Left ventricle myocardium inferior (tissue), 1 donor: Measurements from ENCODE around the gene TGFBR3. TPM values are rescaled to one million over a fixed set of nuclear protein-coding genes. Genes with fewer than 3 reads are reported as not detected.

ENCODE experiments used
- DNase-seq: peaks from one replicate; pipeline ENCODE4 v3.0.0-alpha.2; 2020
- H3K27ac ChIP-seq: fragments of 200-600 bp; replicated peaks from 2 replicates; pipeline ENCODE4 v1.8.0; 2021
- H3K27me3 ChIP-seq: fragments of 200-600 bp; 2 replicates; pipeline ENCODE4 v1.8.0; 2021; ENCODE audit warnings: low read depth
- H3K36me3 ChIP-seq: fragments of 200-600 bp; 2 replicates; pipeline ENCODE4 v1.8.0; 2021
- H3K4me1 ChIP-seq: fragments of 200-600 bp; 2 replicates; pipeline ENCODE4 v1.8.0; 2021
- H3K4me3 ChIP-seq: fragments of 200-600 bp; 2 replicates; pipeline ENCODE4 v1.8.0; 2021; ENCODE audit warnings: mild to moderate bottlenecking, moderate library complexity
- H3K9me3 ChIP-seq: fragments of 200-600 bp; replicated peaks from 2 replicates; pipeline ENCODE4 v1.8.0; 2021
- CTCF ChIP-seq: fragments of 200-600 bp; IDR thresholded peaks from 2 replicates; pipeline ENCODE4 v1.8.0; 2021; ENCODE audit warnings: antibody characterized with exemption, mild to moderate bottlenecking, borderline replicate concordance
- intact Hi-C: fragments of 100-400 bp; cut with micrococcal nuclease; formaldehyde crosslinking; loops from one replicate; pipeline ENCODE4 v1.11.0; 2022
- total RNA-seq: library from RNA; stranded (reverse); fragmentation: NEBNext Ultra II Directional; extraction: Animal tissue kit (Norgen Biotek cat#: 25700); gene quantifications from one replicate; pipeline ENCODE4 v1.2.1, GENCODE V29; 2021
- donor health status: DM: no; HTN: yes; CAD: no; lungs with severe emphysema.

The TGFBR3 gene
- total RNA-seq, 1 donor from 2014 or later: 24.6 TPM

- Histone ChIP-seq H3K9me3 (no peaks in the 10 kb centered on the region), H3K36me3 (peaks cover under 1% of the 10 kb centered on the region), H3K27ac (peak overlapping the region; percentile 3), H3K4me3 (no peak overlapping the region), H3K27me3 (no peaks in the 10 kb centered on the region), H3K4me1 (peaks cover 72% of the 10 kb centered on the region)
- no peak for TF ChIP-seq CTCF
- intact Hi-C loops: no loop called here
- DNase-seq: no peak
Observed at GRCh38 chr1:91801496-91802115, 84.3 kb downstream of the TGFBR3 start.

- intact Hi-C loops: no loop called here
- H3K36me3 ChIP-seq: peaks cover 4% of the 10 kb centered on the region
- H3K27me3 ChIP-seq: no peaks in the 10 kb centered on the region
- DNase-seq: no peak
- no peaks in the 10 kb centered on the region for H3K9me3 ChIP-seq
- peaks cover 56% of the 10 kb centered on the region for H3K4me1 ChIP-seq
- no peak overlapping the region for H3K4me3 ChIP-seq
- no peak for TF ChIP-seq CTCF
- peak overlapping the region; percentile 63 for H3K27ac ChIP-seq
Observed at GRCh38 chr1:91799863-91800262, 86.1 kb downstream of the TGFBR3 start.

GRCh38 chr1:91799159-91799558 is 86.8 kb downstream of the TGFBR3 start:
- Histone ChIP-seq H3K36me3 (peaks cover 4% of the 10 kb centered on the region), H3K4me1 (peaks cover 49% of the 10 kb centered on the region), H3K9me3 (no peaks in the 10 kb centered on the region), H3K27me3 (no peaks in the 10 kb centered on the region), H3K4me3 (no peak overlapping the region), H3K27ac (peak overlapping the region; percentile 63)
- peak; percentile 32 for DNase-seq
- intact Hi-C loops: no loop called here
- TF ChIP-seq CTCF: peak; percentile 36

- TF ChIP-seq CTCF: no peak
Observed at GRCh38 chr1:91798740-91799139, 87.2 kb downstream of the TGFBR3 start.

GRCh38 chr1:91798241-91798648 is 87.7 kb downstream of the TGFBR3 start:
- H3K27ac ChIP-seq: peak overlapping the region; percentile 63
- H3K4me1 ChIP-seq: peaks cover 45% of the 10 kb centered on the region

More at GRCh38 chr1:91798740-91799139, 87.2 kb downstream of the TGFBR3 start:
- H3K4me1 ChIP-seq: peaks cover 45% of the 10 kb centered on the region
- intact Hi-C loops: no loop called here
- H3K36me3 ChIP-seq: peaks cover 4% of the 10 kb centered on the region
- no peak for DNase-seq
- no peaks in the 10 kb centered on the region for H3K27me3 ChIP-seq
- no peaks in the 10 kb centered on the region for H3K9me3 ChIP-seq
- H3K27ac ChIP-seq: peak overlapping the region; percentile 63
- no peak overlapping the region for H3K4me3 ChIP-seq

More at GRCh38 chr1:91798241-91798648, 87.7 kb downstream of the TGFBR3 start:
- DNase-seq: no peak
- no peak overlapping the region for H3K4me3 ChIP-seq
- TF ChIP-seq CTCF: no peak
- no peaks in the 10 kb centered on the region for H3K9me3 ChIP-seq
- H3K36me3 ChIP-seq: peaks cover 4% of the 10 kb centered on the region
- H3K27me3 ChIP-seq: no peaks in the 10 kb centered on the region
- intact Hi-C loops: no loop called here
